Calu3 (cell line): ENCODE data around the gene SBF2. TPM values are rescaled to one million over a fixed set of nuclear protein-coding genes. Genes with fewer than 3 reads are reported as not detected.

Experiments
- BruUV-seq: library from RNA; stranded (reverse); fragments of 400-500 nt; replicated peaks from 2 replicates; lab custom pipeline; 2021; lab: Mats Ljungman, UMichigan
- CTCF ChIA-PET: fragments of 300-600 bp; sonication (Branson Sonifier 250); formaldehyde crosslinking; loops from one replicate; lab custom pipeline; 2022; ENCODE audit warnings: antibody characterized with exemption; lab: Charles Lee
- DNase-seq: peaks from one replicate; pipeline ENCODE4 v3.0.0; 2022
- H3K27ac Mint-ChIP-seq: one replicate; pipeline ENCODE4 v1.8.0; 2022; ENCODE audit warnings: mixed read lengths; ENCODE audit not compliant: unreplicated experiment
- H3K27me3 Mint-ChIP-seq: one replicate; pipeline ENCODE4 v1.8.0; 2022; ENCODE audit warnings: mixed read lengths; ENCODE audit not compliant: unreplicated experiment
- H3K36me3 Mint-ChIP-seq: one replicate; pipeline ENCODE4 v1.8.0; 2022; ENCODE audit warnings: mild to moderate bottlenecking, moderate library complexity, mixed read lengths; ENCODE audit not compliant: insufficient read depth, unreplicated experiment
- H3K4me1 Mint-ChIP-seq: one replicate; pipeline ENCODE4 v1.8.0; 2022; ENCODE audit warnings: mild to moderate bottlenecking, low read depth, mixed read lengths; ENCODE audit not compliant: unreplicated experiment
- H3K4me3 Mint-ChIP-seq: one replicate; pipeline ENCODE4 v1.8.0; 2022; ENCODE audit warnings: mild to moderate bottlenecking, low read depth, moderate library complexity, mixed read lengths; ENCODE audit not compliant: unreplicated experiment
- H3K9me3 Mint-ChIP-seq: one replicate; pipeline ENCODE4 v1.8.0; 2022; ENCODE audit warnings: low read depth, mixed read lengths; ENCODE audit not compliant: unreplicated experiment
- CTCF ChIP-seq: fragments of 200-600 bp; IDR thresholded peaks from one replicate; pipeline ENCODE4 v1.8.0; 2022; ENCODE audit warnings: antibody characterized with exemption; ENCODE audit not compliant: unreplicated experiment
- intact Hi-C: fragments of 100-400 bp; cut with micrococcal nuclease; formaldehyde crosslinking; loops from one replicate; pipeline ENCODE4 v1.10.0; 2022; ENCODE audit not compliant: unreplicated experiment
- total RNA-seq: library from RNA; stranded (reverse); gene quantifications from 2 replicates; pipeline ENCODE4 v1.2.3, GENCODE V29; 2022

Gene SBF2
- total RNA-seq, 1 experiment from 2014 or later, result 39.0 TPM

GRCh38 chr11:9876331-9876730, 417.7 kb downstream of the SBF2 start:
- Mint-ChIP-seq H3K27me3 (no peaks in the 10 kb centered on the region), H3K4me3 (no peak overlapping the region), H3K4me1 (no peaks in the 10 kb centered on the region), H3K27ac (no peak overlapping the region), H3K9me3 (no peaks in the 10 kb centered on the region), H3K36me3 (no peaks in the 10 kb centered on the region)
- DNase-seq, result no peak
- CTCF ChIA-PET, result no interaction called here
- intact Hi-C loops, result no loop called here
- BruUV-seq, result no TSS peak
- TF ChIP-seq CTCF, result no peak

GRCh38 chr11:9875862-9876261, 418.2 kb downstream of the SBF2 start:
- Mint-ChIP-seq H3K27ac (no peak overlapping the region), H3K4me3 (no peak overlapping the region), H3K9me3 (no peaks in the 10 kb centered on the region), H3K36me3 (no peaks in the 10 kb centered on the region), H3K27me3 (no peaks in the 10 kb centered on the region), H3K4me1 (no peaks in the 10 kb centered on the region)
- no peak for DNase-seq
- intact Hi-C loops, result no loop called here
- CTCF ChIA-PET, result interaction anchor here (0.7 kb wide), 1 partner anchor 15 kb away, joined by 3 read pairs; no protein-coding TSS in a partner anchor
- BruUV-seq, result no TSS peak
- no peak for TF ChIP-seq CTCF

- no peaks in the 10 kb centered on the region for H3K4me1 Mint-ChIP-seq
- intact Hi-C loops, result no loop called here
- TF ChIP-seq CTCF, result no peak
- no peak for DNase-seq
- no peak overlapping the region for H3K4me3 Mint-ChIP-seq
- BruUV-seq, result no TSS peak
- no peaks in the 10 kb centered on the region for H3K9me3 Mint-ChIP-seq
- H3K36me3 Mint-ChIP-seq, result no peaks in the 10 kb centered on the region
- H3K27ac Mint-ChIP-seq, result no peak overlapping the region
- no peaks in the 10 kb centered on the region for H3K27me3 Mint-ChIP-seq
- CTCF ChIA-PET, result interaction anchor here (0.7 kb wide), 1 partner anchor 15 kb away, joined by 3 read pairs; no protein-coding TSS in a partner anchor
These were observed 418.6 kb downstream of the SBF2 start for GRCh38 chr11:9875399-9875798.

GRCh38 chr11:9874466-9874865, 419.6 kb downstream of the SBF2 start:
- Mint-ChIP-seq H3K4me3 (no peak overlapping the region), H3K4me1 (no peaks in the 10 kb centered on the region), H3K36me3 (no peaks in the 10 kb centered on the region), H3K27me3 (no peaks in the 10 kb centered on the region), H3K27ac (no peak overlapping the region), H3K9me3 (no peaks in the 10 kb centered on the region)
- intact Hi-C loops, result no loop called here
- no peak for DNase-seq
- CTCF ChIA-PET, result no interaction called here
- BruUV-seq, result no TSS peak
- no peak for TF ChIP-seq CTCF
